Measurements from ENCODE around the gene DSCAML1.

Gene DSCAML1

GRCh38 chr11:117654281-117655255 is 142.4 kb downstream of the DSCAML1 start:
- no peak for DNase-seq

GRCh38 chr11:117652521-117652920 is 144.5 kb downstream of the DSCAML1 start:
- DNase-seq, result no peak

GRCh38 chr11:117649296-117650055 is 147.5 kb downstream of the DSCAML1 start:
- DNase-seq, result no peak

- peak; percentile 64 for DNase-seq
These were observed 149.1 kb downstream of the DSCAML1 start for GRCh38 chr11:117647872-117648271.

GRCh38 chr11:117647207-117647606 is 149.8 kb downstream of the DSCAML1 start:
- DNase-seq, result no peak

GRCh38 chr11:117646411-117646810 is 150.6 kb downstream of the DSCAML1 start:
- DNase-seq, result no peak

- DNase-seq, result no peak
These were observed 152.4 kb downstream of the DSCAML1 start for GRCh38 chr11:117644403-117645155.

- DNase-seq, result no peak
These were observed 153.3 kb downstream of the DSCAML1 start for GRCh38 chr11:117643606-117644300.

GRCh38 chr11:117642835-117643234 is 154.2 kb downstream of the DSCAML1 start:
- no peak for DNase-seq

- DNase-seq, result no peak
These were observed 154.6 kb downstream of the DSCAML1 start for GRCh38 chr11:117642396-117642795.

- DNase-seq, result peak; percentile 75
These were observed 155.8 kb downstream of the DSCAML1 start for GRCh38 chr11:117641008-117641915.

- no peak for DNase-seq
These were observed 157.0 kb downstream of the DSCAML1 start for GRCh38 chr11:117640041-117640440.

- no peak for DNase-seq
These were observed 157.4 kb downstream of the DSCAML1 start for GRCh38 chr11:117639601-117640000.

- DNase-seq, result no peak
These were observed 158.0 kb downstream of the DSCAML1 start for GRCh38 chr11:117638911-117639543.

- DNase-seq, result no peak
These were observed 162.0 kb downstream of the DSCAML1 start for GRCh38 chr11:117634756-117635603.

- DNase-seq, result no peak
These were observed 162.8 kb downstream of the DSCAML1 start for GRCh38 chr11:117633976-117634755.

GRCh38 chr11:117633186-117633754 is 163.7 kb downstream of the DSCAML1 start:
- DNase-seq, result no peak

GRCh38 chr11:117632306-117632705 is 164.7 kb downstream of the DSCAML1 start:
- DNase-seq, result no peak

Measured in eye (tissue), 1 donor.